MM.1S (cell line): Measurements from ENCODE around the gene PTPRN2.

Experiments
- DNase-seq: peaks from one replicate; pipeline ENCODE4 v3.0.0-alpha.2; 2015
- H2AFZ ChIP-seq: fragments of 300-600 bp; sonication (generic); 2 replicates; pipeline ENCODE4 v1.6.0; 2016; ENCODE audit warnings: antibody characterized with exemption, low read length
- H3F3A ChIP-seq: fragments of 300-600 bp; sonication (generic); 2 replicates; pipeline ENCODE4 v1.6.1; 2016; ENCODE audit warnings: mild to moderate bottlenecking, antibody characterized with exemption, low read length, moderate library complexity, mixed read lengths; ENCODE audit not compliant: insufficient read depth
- H3K27ac ChIP-seq: fragments of 300-600 bp; sonication (generic); 2 replicates; pipeline ENCODE4 v1.5.1; 2016; ENCODE audit warnings: mild to moderate bottlenecking, low read length
- H3K27me3 ChIP-seq: fragments of 300-600 bp; sonication (generic); replicated peaks from 2 replicates; pipeline ENCODE4 v1.6.0; 2016; ENCODE audit warnings: low read length; ENCODE audit not compliant: insufficient read depth
- H3K36me3 ChIP-seq: fragments of 300-600 bp; sonication (generic); replicated peaks from 2 replicates; pipeline ENCODE4 v1.6.1; 2016; ENCODE audit warnings: mild to moderate bottlenecking, low read length, mixed read lengths; ENCODE audit not compliant: insufficient read depth
- H3K4me1 ChIP-seq: fragments of 300-600 bp; sonication (generic); 2 replicates; pipeline ENCODE4 v1.6.1; 2016; ENCODE audit warnings: low read length, mixed read lengths
- H3K4me2 ChIP-seq: fragments of 300-600 bp; sonication (generic); 2 replicates; pipeline ENCODE4 v1.6.0; 2016; ENCODE audit warnings: low read depth, low read length
- H3K4me3 ChIP-seq: fragments of 300-600 bp; sonication (generic); 2 replicates; pipeline ENCODE4 v1.5.1; 2016; ENCODE audit warnings: low read length, mixed read lengths
- H3K79me2 ChIP-seq: fragments of 300-600 bp; sonication (generic); 2 replicates; pipeline ENCODE4 v1.6.1; 2016; ENCODE audit warnings: mixed run types, low read length, mixed read lengths
- H3K9ac ChIP-seq: fragments of 300-600 bp; sonication (generic); 2 replicates; pipeline ENCODE4 v1.6.1; 2016; ENCODE audit warnings: low read length, mixed read lengths
- H3K9me2 ChIP-seq: fragments of 300-600 bp; sonication (generic); replicated peaks from 2 replicates; pipeline ENCODE4 v1.6.1; 2016; ENCODE audit warnings: mild to moderate bottlenecking, low read length, mixed read lengths; ENCODE audit not compliant: insufficient read depth
- H3K9me3 ChIP-seq: fragments of 300-600 bp; sonication (generic); replicated peaks from 2 replicates; pipeline ENCODE4 v1.6.1; 2016; ENCODE audit warnings: mild to moderate bottlenecking, low read length, mixed read lengths; ENCODE audit not compliant: insufficient read depth
- H4K20me1 ChIP-seq: fragments of 300-600 bp; sonication (generic); 2 replicates; pipeline ENCODE4 v1.6.1; 2016; ENCODE audit warnings: mild to moderate bottlenecking, low read length, moderate library complexity, mixed read lengths; ENCODE audit not compliant: insufficient read depth
- CTCF ChIP-seq: fragments of 300-600 bp; sonication (generic); IDR thresholded peaks from 2 replicates; pipeline ENCODE4 v1.5.1; 2016; ENCODE audit warnings: antibody characterized with exemption, low read length, mixed read lengths
- EZH2 ChIP-seq: fragments of 300-600 bp; sonication (generic); optimal IDR thresholded peaks from 2 replicates; pipeline ENCODE3; 2017; ENCODE audit warnings: low read depth, mild to moderate bottlenecking, antibody characterized with exemption, low read length, mixed read lengths
- EZH2phosphoT487 ChIP-seq: fragments of 300-600 bp; sonication (generic); IDR thresholded peaks from 2 replicates; pipeline ENCODE4 v1.6.1; 2018; ENCODE audit warnings: antibody characterized with exemption, low read length

Gene PTPRN2

GRCh38 chr7:157787275-157787701, 800.3 kb downstream of the PTPRN2 start:
- no peak overlapping the region for H3K4me3 ChIP-seq
- no peaks in the 10 kb centered on the region for H3K79me2 ChIP-seq
- peaks cover 86% of the 10 kb centered on the region for H3K27me3 ChIP-seq
- H3K9ac ChIP-seq, result no peak overlapping the region
- TF ChIP-seq EZH2phosphoT487 (no peak), CTCF (no peak), EZH2 (no peak)
- H3K9me2 ChIP-seq, result no peaks in the 10 kb centered on the region
- H3K27ac ChIP-seq, result no peak overlapping the region
- no peaks in the 10 kb centered on the region for H3K36me3 ChIP-seq
- H4K20me1 ChIP-seq, result no peaks in the 10 kb centered on the region
- no peak for DNase-seq
- H3F3A ChIP-seq, result no peaks in the 10 kb centered on the region
- no peaks in the 10 kb centered on the region for H3K4me1 ChIP-seq
- H2AFZ ChIP-seq, result no peak overlapping the region
- no peak overlapping the region for H3K4me2 ChIP-seq
- no peaks in the 10 kb centered on the region for H3K9me3 ChIP-seq

GRCh38 chr7:157786375-157787274, 801.0 kb downstream of the PTPRN2 start:
- Histone ChIP-seq H3K9me3 (no peaks in the 10 kb centered on the region), H3K9ac (no peak overlapping the region), H4K20me1 (no peaks in the 10 kb centered on the region), H3K27me3 (peaks cover 86% of the 10 kb centered on the region), H3K9me2 (no peaks in the 10 kb centered on the region), H2AFZ (no peak overlapping the region), H3K4me3 (no peak overlapping the region), H3K79me2 (no peaks in the 10 kb centered on the region), H3F3A (no peaks in the 10 kb centered on the region), H3K4me1 (no peaks in the 10 kb centered on the region), H3K36me3 (no peaks in the 10 kb centered on the region), H3K4me2 (no peak overlapping the region), H3K27ac (no peak overlapping the region)
- TF ChIP-seq CTCF (no peak), EZH2phosphoT487 (no peak), EZH2 (no peak)
- no peak for DNase-seq

- Histone ChIP-seq H3K9ac (no peak overlapping the region), H3F3A (no peaks in the 10 kb centered on the region), H3K9me2 (no peaks in the 10 kb centered on the region), H2AFZ (no peak overlapping the region), H3K4me2 (no peak overlapping the region), H3K4me3 (no peak overlapping the region), H3K27me3 (peaks cover 89% of the 10 kb centered on the region), H3K4me1 (no peaks in the 10 kb centered on the region), H4K20me1 (no peaks in the 10 kb centered on the region), H3K36me3 (no peaks in the 10 kb centered on the region), H3K9me3 (no peaks in the 10 kb centered on the region), H3K27ac (no peak overlapping the region), H3K79me2 (no peaks in the 10 kb centered on the region)
- no peak for DNase-seq
- TF ChIP-seq CTCF (no peak), EZH2 (no peak), EZH2phosphoT487 (no peak)
These were observed 802.0 kb downstream of the PTPRN2 start for GRCh38 chr7:157785486-157786186.
